Fibroblast of the aortic adventitia (primary cell): ENCODE measurements around the gene PLOD3. TPM values are rescaled to one million over a fixed set of nuclear protein-coding genes. Genes with fewer than 3 reads are reported as not detected.

ENCODE experiments used
- DNase-seq: peaks from one replicate; pipeline ENCODE4 v3.0.0-alpha.2; 2010; ENCODE audit warnings: low read depth
- H3K4me3 ChIP-seq: 2 replicates; pipeline ENCODE4 v1.5.1; 2011; ENCODE audit warnings: low read depth, mild to moderate bottlenecking, control low read depth, low read length, moderate library complexity
- total RNA-seq: library from RNA; depleted of rRNA; stranded (reverse); fragments of >200 nt; gene quantifications from 2 replicates; pipeline ENCODE4 v1.2.3, GENCODE V29; 2012; ENCODE audit warnings: low replicate concordance
- TF ChIP-seq, protein P1 (sequence below): IDR thresholded peaks from 2 replicates; pipeline ENCODE4 v1.5.1; 2011; ENCODE audit warnings: mild to moderate bottlenecking, low read length, control low read depth, inconsistent platforms; ENCODE audit not compliant: insufficient read depth

The PLOD3 gene
- total RNA-seq, 1 donor, result 45.5 TPM

DNA sequence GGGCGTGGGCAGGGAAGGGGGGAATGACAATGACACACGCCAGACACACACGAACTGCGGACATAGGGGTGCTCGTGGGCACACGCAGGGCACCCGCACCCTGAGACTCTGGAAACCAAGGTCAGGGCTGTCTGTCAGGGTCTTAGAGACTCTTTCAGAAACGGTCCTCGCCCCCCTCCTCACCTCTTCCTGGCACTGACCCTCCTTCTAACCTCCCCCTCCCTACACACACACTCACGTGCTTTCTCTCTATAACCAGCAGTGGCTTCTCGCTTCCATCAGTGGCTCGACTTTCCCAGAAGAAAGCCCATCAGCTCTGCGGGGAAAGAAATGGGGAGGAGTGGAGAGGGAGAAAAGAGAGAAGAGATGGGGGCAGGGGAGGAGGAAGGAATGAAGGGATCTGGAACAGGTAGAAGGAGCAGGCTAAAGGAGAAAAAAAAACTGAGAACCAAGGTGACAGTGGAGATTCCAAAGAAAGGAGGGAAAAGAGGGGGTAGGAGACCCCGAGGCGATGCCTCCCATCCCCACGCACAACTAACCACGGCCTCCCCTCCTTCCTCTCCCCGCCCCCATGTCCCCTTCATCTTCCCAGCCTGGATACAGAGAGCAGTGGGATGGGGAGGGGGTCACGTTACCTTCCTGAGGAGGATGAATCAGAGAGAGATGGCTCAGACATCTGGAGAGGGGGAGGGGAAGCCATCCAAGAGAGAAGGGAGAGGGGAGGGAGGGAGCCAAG lies 50.3 kb downstream of the PLOD3 start:
- no peak for DNase-seq
- H3K4me3 ChIP-seq, result no peak overlapping the region

DNA sequence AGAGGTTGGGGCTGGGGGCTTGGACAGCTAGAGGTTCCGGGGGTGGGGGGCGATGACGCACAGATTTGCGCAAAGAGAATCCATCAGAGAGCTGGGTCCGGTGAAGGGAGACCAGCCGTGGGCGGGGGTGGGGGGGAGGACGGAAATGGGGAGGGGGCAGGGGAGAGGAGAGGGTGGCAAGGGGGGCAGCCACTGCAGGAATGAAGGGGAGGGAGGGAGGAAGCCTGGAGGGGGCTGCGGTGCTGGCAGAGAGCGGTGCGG lies 50.8 kb downstream of the PLOD3 start:
- no peak for DNase-seq
- TF ChIP-seq, protein P1, sequence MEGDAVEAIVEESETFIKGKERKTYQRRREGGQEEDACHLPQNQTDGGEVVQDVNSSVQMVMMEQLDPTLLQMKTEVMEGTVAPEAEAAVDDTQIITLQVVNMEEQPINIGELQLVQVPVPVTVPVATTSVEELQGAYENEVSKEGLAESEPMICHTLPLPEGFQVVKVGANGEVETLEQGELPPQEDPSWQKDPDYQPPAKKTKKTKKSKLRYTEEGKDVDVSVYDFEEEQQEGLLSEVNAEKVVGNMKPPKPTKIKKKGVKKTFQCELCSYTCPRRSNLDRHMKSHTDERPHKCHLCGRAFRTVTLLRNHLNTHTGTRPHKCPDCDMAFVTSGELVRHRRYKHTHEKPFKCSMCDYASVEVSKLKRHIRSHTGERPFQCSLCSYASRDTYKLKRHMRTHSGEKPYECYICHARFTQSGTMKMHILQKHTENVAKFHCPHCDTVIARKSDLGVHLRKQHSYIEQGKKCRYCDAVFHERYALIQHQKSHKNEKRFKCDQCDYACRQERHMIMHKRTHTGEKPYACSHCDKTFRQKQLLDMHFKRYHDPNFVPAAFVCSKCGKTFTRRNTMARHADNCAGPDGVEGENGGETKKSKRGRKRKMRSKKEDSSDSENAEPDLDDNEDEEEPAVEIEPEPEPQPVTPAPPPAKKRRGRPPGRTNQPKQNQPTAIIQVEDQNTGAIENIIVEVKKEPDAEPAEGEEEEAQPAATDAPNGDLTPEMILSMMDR, result no peak
- no peak overlapping the region for H3K4me3 ChIP-seq

More for the DNA sequence above, 50.3 kb downstream of the PLOD3 start:
- TF ChIP-seq, protein P1, result no peak

DNA sequence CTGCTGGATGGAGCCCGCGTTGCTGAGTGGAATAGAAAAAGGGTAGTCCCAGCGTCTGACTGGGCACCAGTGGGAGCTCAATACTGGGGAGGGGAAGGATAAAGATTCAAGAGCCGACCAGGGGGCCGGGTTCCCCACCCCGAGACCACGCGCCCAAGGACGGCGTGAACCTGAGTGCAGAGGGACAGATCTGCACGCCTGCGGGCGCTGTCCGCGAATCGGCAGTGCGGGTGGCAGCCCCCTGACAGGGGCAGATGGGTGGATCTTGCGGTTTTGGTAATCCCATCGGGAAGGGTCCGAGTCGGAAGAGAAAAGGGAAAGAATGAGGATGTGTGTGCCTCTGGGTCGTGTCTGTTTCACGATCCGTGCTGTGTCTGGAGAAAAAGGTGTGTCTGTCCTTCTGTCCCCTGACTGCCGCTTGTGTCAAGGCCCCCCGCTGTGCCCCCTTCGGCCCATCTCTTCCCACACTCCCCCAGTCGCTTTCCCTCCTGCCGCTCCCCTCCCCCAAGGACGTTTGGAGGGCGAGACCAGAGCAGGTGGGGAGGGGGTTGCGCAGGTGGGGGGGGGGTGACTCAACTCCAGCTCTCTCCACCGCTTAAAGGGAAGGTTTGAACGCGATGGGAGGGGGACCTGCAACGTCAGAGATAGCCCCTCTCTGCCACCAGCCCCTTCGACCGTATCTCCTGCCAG lies 51.3 kb downstream of the PLOD3 start:
- TF ChIP-seq, protein P1, result no peak
- peak overlapping the region; percentile 25 for H3K4me3 ChIP-seq
- DNase-seq, result no peak

DNA sequence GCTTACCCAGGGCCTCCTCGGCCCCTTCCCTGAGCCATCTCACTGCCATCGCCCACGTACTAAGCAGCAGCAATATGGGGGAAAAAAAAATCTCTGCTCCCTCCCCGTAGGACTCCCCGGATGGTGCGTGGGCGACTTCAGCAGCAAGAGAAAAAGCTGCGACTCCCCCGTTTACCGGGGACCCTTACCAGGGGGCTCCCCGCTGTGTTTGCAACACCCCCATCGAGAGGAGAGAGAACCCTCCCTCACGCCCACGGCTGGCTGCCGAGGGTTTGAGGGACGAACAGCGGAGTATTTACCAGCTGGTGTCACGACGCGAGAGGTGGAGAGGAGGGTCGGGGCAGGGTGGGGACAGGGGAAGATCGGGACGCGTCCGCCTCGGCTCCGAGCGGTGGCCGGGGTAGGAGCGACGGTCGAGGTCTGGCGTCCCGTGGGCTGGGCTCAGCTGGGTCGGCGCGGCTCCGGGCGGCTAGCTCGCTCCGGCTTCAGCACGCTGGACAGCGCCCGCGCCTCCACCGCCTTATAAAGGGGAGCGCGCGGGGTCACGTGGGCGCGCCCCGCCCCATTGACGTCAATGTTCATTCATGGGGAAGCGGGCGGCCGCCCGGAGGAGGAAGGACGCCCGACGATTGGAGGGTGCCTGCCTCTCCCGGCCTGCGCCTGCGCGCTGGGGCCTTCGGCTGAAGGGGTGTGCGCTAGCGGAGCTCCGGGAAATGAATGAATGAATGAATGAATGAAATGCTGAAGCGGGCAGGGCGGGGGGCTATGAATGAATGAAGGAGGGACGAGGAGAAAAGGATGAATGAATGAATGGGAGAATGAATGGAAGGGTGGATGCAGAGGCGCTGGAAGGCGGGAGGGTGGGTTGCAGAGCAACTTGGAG lies 52.1 kb downstream of the PLOD3 start, which contains the start of gene VGF:
Gene VGF (minus strand): TSS at position 495 of the 883 bp plus-strand sequence. CDS start 726 bp downstream, outside the sequence.
- peak within 1 kb of the TSS; percentile 25 for H3K4me3 ChIP-seq
- peak; percentile 82 for DNase-seq
- TF ChIP-seq, protein P1, result no peak

DNA sequence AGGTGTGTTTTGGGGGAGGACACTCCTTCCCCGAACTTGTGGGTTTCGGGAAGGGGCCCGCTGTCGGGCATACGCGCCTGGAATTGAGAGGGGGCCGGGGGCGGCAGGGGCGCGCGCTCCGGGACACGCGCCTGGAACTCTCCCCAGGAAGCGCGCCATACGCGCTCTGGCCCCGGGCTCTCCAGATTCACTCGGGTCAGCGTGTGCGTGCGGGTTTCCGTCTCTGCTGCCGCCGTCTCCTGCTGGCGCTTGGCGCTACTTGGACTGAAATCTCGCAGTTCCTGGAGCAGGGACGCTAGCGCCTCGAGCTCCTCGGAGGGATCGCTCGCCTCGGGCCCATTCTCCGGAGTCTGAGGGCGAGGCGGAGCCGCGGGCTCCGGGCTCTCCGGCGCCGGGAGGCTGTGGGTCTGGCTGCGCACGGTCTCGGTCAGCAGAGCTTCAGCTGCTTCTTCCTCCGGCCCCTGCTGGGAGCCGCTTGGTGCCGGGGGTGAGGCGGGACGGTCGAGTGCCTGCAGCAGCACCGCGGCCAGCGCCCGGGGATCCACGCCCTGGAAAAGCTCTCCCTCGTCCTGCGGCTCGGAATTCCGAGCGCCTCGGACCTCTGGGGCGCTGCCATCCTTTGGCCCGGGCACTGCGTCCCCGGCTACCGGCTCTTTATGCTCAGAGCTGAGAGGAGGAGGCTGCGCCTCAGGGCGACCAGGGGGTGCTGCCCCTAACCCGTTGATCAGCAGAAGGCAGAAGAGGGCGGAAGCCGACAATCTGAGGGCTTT lies 53.1 kb downstream of the PLOD3 start:
- TF ChIP-seq, protein P1, result no peak
- H3K4me3 ChIP-seq, result peak overlapping the region; percentile 5
- peak; percentile 62 for DNase-seq
